Uterus (tissue), 4 donors: Measurements from ENCODE around the gene SNU13. TPM values are rescaled to one million over a fixed set of nuclear protein-coding genes. Genes with fewer than 3 reads are reported as not detected.
"Not testable (repeated sequence)": the region's sequence is repeated elsewhere in the genome, so short reads cannot be mapped to it uniquely, and the experiment has no call there.

ENCODE experiments used
- DNase-seq, 2 donors: peaks; one replicate each; pipeline ENCODE4 v3.0.0-alpha.2; 2019 to 2020
- H3K27ac ChIP-seq, 2 donors: fragments of 200-600 bp; sonication (generic); 1 replicate in 1 of 2; 2 replicates in 1 of 2; pipeline ENCODE4 v1.5.1; 2016 to 2018
- H3K27me3 ChIP-seq, 2 donors: fragments of 200-600 bp; sonication (generic); one replicate each; pipeline ENCODE4 v1.5.1; 2018 to 2019; ENCODE audit warnings: control low read depth in 1 of 2
- H3K36me3 ChIP-seq, 2 donors: fragments of 200-600 bp; sonication (generic); one replicate each; pipeline ENCODE4 v1.5.1; 2019; ENCODE audit warnings: control low read depth in 1 of 2
- H3K4me1 ChIP-seq, 2 donors: fragments of 200-600 bp; sonication (generic); one replicate each; pipeline ENCODE4 v1.5.1; 2018 to 2019; ENCODE audit warnings: control low read depth in 1 of 2
- H3K4me3 ChIP-seq, 2 donors: fragments of 200-600 bp; sonication (generic); 1 replicate in 1 of 2; 2 replicates in 1 of 2; pipeline ENCODE4 v1.5.1; 2018 to 2019; ENCODE audit warnings: mild to moderate bottlenecking in 1 of 2
- H3K9me3 ChIP-seq, 2 donors: fragments of 200-600 bp; sonication (generic); one replicate each; pipeline ENCODE4 v1.5.1; 2019; ENCODE audit warnings: control low read depth in 1 of 2
- CTCF ChIP-seq, 4 experiments: fragments of 200-600 bp in 2 of 4; fragments of 450-650 bp in 2 of 4; sonication (generic) in 2 of 4; IDR thresholded peaks; one replicate each; pipeline ENCODE4 v1.5.1; 2016 to 2019; ENCODE audit warnings: antibody characterized with exemption in 4 of 4, mild to moderate bottlenecking in 2 of 4, moderate library complexity in 1 of 4
- POLR2A ChIP-seq, 2 donors: fragments of 450-650 bp; IDR thresholded peaks; one replicate each; pipeline ENCODE4 v1.6.1; 2016; ENCODE audit warnings: antibody characterized with exemption in 2 of 2, mild to moderate bottlenecking in 1 of 2, moderate library complexity in 1 of 2
- intact Hi-C: fragments of 100-400 bp; cut with DNase I; formaldehyde crosslinking; loops from one replicate; pipeline ENCODE4 v1.15.1; 2023; ENCODE audit warnings: low total_unique reads
- total RNA-seq, 4 donors: library from RNA; depleted of rRNA in 3 of 4; stranded (reverse); fragments of >200 nt in 3 of 4; gene quantifications; one replicate each; pipeline versions ENCODE4 v1.1.0 to v1.2.4, GENCODE V29; 2014 to 2023
- donor health status: DM: yes; HTN: yes; CAD: no.

SNU13 gene
- total RNA-seq, 4 donors from 2014 or later = 62.1 to 136 (median 96.2) TPM

- H3K4me1 ChIP-seq = no peaks in the 10 kb centered on the region
- H3K9me3 ChIP-seq = no peaks in the 10 kb centered on the region
- TF ChIP-seq CTCF (IDR thresholded peaks at IDR 0.05) (no peak), POLR2A (IDR thresholded peaks at IDR 0.05) (no peak)
- no peak for DNase-seq
- H3K4me3 ChIP-seq = no peak overlapping the region
- intact Hi-C loops = no loop called here
- no peaks in the 10 kb centered on the region for H3K27me3 ChIP-seq
- H3K36me3 ChIP-seq = no peaks in the 10 kb centered on the region
- H3K27ac ChIP-seq = no peak overlapping the region
Measured at GRCh38 chr22:41647771-41648170, 40.9 kb downstream of the SNU13 start.

- Histone ChIP-seq H3K9me3 (no peaks in the 10 kb centered on the region), H3K27me3 (no peaks in the 10 kb centered on the region), H3K4me3 (no peak overlapping the region), H3K27ac (no peak overlapping the region), H3K4me1 (no peaks in the 10 kb centered on the region), H3K36me3 (no peaks in the 10 kb centered on the region)
- DNase-seq = no peak
- TF ChIP-seq CTCF (IDR thresholded peaks at IDR 0.05) (no peak), POLR2A (IDR thresholded peaks at IDR 0.05) (no peak)
- intact Hi-C loops = no loop called here
Measured at GRCh38 chr22:41642331-41643110, 46.1 kb downstream of the SNU13 start.

GRCh38 chr22:41641854-41642253 is 46.8 kb downstream of the SNU13 start:
- Histone ChIP-seq H3K27me3 (no peaks in the 10 kb centered on the region), H3K9me3 (no peaks in the 10 kb centered on the region), H3K27ac (no peak overlapping the region), H3K4me3 (no peak overlapping the region), H3K36me3 (no peaks in the 10 kb centered on the region), H3K4me1 (no peaks in the 10 kb centered on the region)
- intact Hi-C loops = no loop called here
- no peak for DNase-seq
- TF ChIP-seq CTCF (IDR thresholded peaks at IDR 0.05) = no peak
- TF ChIP-seq POLR2A (IDR thresholded peaks at IDR 0.05) = no peak

- H3K27ac ChIP-seq = no peak overlapping the region
- DNase-seq = no peak
- TF ChIP-seq POLR2A (IDR thresholded peaks at IDR 0.05) = no peak
- TF ChIP-seq CTCF (IDR thresholded peaks at IDR 0.05) = no peak
- intact Hi-C loops = no loop called here
- H3K4me3 ChIP-seq = no peak overlapping the region
- no peaks in the 10 kb centered on the region for H3K9me3 ChIP-seq
- H3K36me3 ChIP-seq = no peaks in the 10 kb centered on the region
- H3K27me3 ChIP-seq = no peaks in the 10 kb centered on the region
- H3K4me1 ChIP-seq = no peaks in the 10 kb centered on the region
Measured at GRCh38 chr22:41638748-41639147, 49.9 kb downstream of the SNU13 start.

GRCh38 chr22:41638124-41638523 is 50.5 kb downstream of the SNU13 start:
- no peak overlapping the region for H3K4me3 ChIP-seq
- no peaks in the 10 kb centered on the region for H3K4me1 ChIP-seq
- no peaks in the 10 kb centered on the region for H3K36me3 ChIP-seq
- H3K27me3 ChIP-seq = no peaks in the 10 kb centered on the region
- no peaks in the 10 kb centered on the region for H3K9me3 ChIP-seq
- DNase-seq = no peak
- intact Hi-C loops = no loop called here
- TF ChIP-seq CTCF (IDR thresholded peaks at IDR 0.05) = no peak
- TF ChIP-seq POLR2A (IDR thresholded peaks at IDR 0.05) = no peak
- H3K27ac ChIP-seq = no peak overlapping the region

GRCh38 chr22:41637623-41638022 is 51.0 kb downstream of the SNU13 start:
- H3K4me1 ChIP-seq, H3K27ac ChIP-seq, H3K4me3 ChIP-seq, intact Hi-C loops, DNase-seq, H3K9me3 ChIP-seq, H3K36me3 ChIP-seq, H3K27me3 ChIP-seq: not testable (repeated sequence)
